KOPT-K1 (cell line): Measurements from ENCODE around the gene CDC25C.

ENCODE experiments used
- H3K27ac ChIP-seq: fragments of 200-600 bp; sonication (generic); 2 replicates; pipeline ENCODE4 v1.5.1; 2016; ENCODE audit warnings: antibody characterized with exemption, mild to moderate bottlenecking, low read depth, low read length; ENCODE audit not compliant: poor library complexity, severe bottlenecking
- H3K36me3 ChIP-seq: fragments of 200-600 bp; sonication (generic); 2 replicates; pipeline ENCODE4 v1.5.1; 2017; ENCODE audit warnings: antibody characterized with exemption, mild to moderate bottlenecking, low read length, moderate library complexity; ENCODE audit not compliant: insufficient read depth
- H3K9me3 ChIP-seq: fragments of 200-600 bp; sonication (generic); 2 replicates; pipeline ENCODE4 v1.5.1; 2017; ENCODE audit warnings: antibody characterized with exemption, low read length, mild to moderate bottlenecking; ENCODE audit not compliant: insufficient read depth, poor library complexity, severe bottlenecking

CDC25C gene

DNA sequence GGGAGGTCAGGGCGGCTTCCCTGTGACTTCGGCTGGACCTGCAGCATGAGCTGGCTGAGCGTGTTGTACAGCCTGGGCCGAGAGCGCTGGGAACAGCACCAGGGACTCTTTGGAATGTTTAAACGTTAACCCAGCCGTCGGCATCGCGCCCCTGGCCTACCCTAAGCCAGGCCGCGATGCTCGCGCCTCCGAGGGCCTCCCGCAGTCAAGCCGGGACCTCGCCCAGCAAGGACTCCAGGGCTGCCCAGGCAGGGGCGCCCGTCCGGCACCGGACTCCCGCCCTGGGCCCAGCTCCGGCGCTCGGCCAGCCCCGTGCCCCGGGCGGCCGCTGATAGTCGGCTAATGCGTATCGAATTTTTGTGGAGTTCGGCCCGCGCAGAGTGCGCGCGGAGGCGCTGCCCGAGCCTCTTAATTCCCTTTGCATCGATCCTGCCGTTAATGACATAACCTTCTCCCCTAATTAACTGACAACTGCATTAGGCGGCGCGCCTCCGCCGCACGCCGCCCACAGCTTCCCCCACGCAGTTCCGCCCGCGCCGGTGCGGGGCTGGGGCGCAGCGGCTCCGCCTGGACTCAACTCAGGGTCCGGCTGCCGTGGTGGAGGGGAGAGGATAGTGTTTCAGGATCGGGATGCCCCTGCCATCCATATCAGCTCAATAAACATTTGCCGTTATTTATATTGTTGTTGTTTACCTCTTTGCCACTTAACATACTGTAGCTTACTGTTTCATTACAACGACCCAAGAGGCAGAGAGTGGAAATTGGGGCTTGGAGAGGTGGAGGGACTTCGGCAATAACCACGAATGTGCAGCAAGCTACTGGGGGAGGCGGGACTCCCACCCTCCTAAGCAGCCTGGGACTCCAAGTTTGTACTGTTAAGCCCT lies 89.7 kb downstream of the CDC25C start:
- Histone ChIP-seq H3K36me3 (no peaks in the 10 kb centered on the region), H3K27ac (no peak overlapping the region), H3K9me3 (no peaks in the 10 kb centered on the region)

DNA sequence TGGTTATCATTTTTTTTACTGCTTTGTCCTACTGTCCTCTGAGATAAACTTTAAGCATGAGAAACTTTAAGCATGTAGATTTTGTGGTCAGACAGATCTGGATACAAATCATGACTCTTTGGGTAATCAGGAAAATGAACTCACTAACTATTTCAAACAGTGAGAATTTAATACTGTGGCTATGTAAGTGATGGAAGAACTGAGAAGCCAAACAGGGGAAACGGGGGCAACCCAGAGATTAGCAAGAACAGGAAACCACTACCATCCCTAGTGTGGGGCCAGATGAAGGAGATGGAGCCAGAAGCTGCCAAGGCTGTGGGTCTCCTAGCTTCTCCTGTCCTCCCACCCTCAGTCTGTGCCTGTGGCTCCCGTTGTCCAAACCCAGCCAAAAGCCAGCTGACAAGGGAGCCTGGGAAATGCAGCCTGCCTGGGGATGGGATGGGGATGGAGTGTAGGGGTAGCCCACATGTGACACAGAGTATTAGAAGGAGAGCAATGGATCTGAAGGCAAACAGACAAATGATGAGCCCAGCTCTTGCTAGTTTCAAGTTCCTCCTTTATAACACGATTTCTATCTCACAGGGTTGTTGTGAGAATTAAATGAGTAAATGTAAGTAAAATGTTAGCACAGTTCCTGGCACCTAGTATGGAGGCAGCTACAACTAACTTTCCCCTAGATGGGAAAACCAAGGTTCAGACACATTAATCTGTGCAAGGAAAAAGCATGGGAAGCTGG lies 90.8 kb downstream of the CDC25C start:
- H3K36me3 ChIP-seq = no peaks in the 10 kb centered on the region
- no peaks in the 10 kb centered on the region for H3K9me3 ChIP-seq
- no peak overlapping the region for H3K27ac ChIP-seq

DNA sequence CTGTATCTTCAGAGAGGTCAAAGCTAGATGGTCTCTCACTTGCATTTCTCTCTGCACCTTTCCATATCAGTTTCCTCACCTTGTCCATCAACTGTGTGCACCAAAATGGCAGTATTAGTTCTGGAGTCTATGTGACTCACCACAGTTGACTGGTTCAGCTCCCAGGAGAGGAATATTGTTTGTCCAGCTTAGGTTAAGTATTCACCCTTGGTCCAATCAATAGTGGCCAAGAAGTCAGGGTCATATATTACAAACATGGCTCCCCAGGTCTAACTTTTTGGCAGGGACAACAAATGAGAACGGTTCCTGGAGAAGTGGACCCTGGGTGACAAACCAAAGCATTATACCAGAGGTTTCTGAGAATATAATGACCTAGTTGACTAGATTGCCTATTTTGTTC lies 93.6 kb downstream of the CDC25C start:
- no peaks in the 10 kb centered on the region for H3K9me3 ChIP-seq
- no peaks in the 10 kb centered on the region for H3K36me3 ChIP-seq
- H3K27ac ChIP-seq = no peak overlapping the region
